CD4-positive, alpha-beta T cell treated with Interleukin-12 subunit alpha and Interleukin-12 subunit beta, for 1 hour (primary cell): Measurements from ENCODE around the gene POMT2.
"Not testable (repeated sequence)": the region's sequence is repeated elsewhere in the genome, so short reads cannot be mapped to it uniquely, and the experiment has no call there.

ENCODE experiments used
- DNase-seq: peaks from one replicate; pipeline ENCODE4 v3.0.0-alpha.2; 2020

Gene POMT2

GRCh38 chr14:77323571-77323970 is 2.9 kb upstream of the POMT2 start:
- DNase-seq, result no peak

DNA sequence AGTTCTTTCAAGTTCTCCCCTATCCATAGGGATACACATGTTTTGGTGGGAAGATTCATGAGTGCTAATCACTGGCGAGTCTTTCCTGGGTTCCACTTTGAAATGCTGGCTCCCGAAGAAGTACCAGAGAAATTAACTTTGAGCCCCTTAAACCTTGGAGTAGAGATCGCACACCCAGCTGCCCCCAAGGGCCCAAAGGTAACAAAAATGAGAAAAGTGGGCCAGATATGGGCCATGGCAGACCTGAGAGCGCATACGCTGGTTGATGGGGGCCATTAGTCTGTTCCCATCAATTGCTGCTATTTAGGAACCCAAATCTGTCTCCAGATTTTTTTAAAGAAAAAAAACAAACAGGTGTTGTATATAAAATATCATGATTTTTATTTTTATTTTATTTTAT is 2.3 kb upstream of the POMT2 start:
- no peak for DNase-seq

GRCh38 chr14:77322250-77322902 is 1.7 kb upstream of the POMT2 start:
- DNase-seq, result no peak

DNA sequence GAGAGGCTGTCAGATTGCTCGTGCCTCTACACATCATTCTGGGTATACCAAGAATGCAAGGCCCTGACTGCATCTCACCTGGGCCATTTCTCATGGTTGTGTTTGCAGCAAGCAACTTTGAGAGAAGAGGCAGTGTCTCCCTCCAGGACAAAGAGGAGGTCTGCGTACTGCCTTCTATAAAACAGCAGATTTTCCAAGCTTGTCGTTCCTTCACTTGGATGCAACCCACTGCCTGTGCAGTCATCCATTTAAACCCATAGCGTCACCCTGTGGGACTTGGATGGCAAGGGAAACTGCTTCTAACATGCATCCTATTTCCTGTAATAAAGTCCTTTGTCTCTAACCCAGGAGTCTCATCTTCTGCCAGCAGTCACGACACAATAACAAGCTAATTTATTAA is 1.3 kb downstream of the POMT2 start:
- no peak for DNase-seq

DNA sequence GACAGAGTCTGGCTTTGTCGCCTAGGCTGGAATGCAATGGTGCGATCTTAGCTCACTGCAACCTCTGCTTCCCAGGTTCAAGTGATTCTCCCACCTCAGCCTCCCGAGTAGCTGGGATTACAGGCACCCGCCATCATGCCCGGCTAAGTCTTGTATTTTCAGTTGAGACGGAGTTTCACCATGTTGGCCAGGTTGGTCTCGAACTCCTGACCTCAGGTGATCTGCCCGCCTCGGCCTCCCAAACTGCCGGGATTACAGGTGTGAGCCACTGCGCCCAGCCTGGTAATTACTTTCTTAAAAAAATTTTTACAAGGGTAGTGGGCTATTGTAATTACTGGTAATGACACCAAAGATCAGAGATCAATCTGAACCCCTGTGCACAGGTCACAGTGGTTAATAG is 1.9 kb downstream of the POMT2 start:
- DNase-seq, result not testable (repeated sequence)

GRCh38 chr14:77318006-77318553 is 2.6 kb downstream of the POMT2 start:
- no peak for DNase-seq

DNA sequence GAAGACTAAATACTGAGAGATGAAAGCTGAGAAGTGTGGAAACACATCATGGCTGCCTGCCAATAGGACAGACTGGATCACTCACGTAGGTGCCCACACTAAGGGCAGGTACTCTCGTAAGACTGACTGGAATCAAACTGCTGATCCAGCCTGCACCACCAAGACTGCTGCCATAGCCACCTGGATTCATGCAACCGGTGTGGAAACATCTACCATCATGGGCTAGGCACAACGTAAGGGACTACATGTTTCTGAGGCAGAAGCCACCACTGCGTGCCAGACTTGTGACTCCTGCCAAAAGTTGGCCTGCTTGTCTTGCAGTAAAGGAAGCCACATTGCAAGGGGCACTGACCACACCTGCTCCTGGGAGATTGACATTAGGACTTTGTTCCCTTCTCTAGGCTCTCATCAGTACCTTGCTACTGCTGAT is 3.8 kb downstream of the POMT2 start:
- DNase-seq, result no peak

DNA sequence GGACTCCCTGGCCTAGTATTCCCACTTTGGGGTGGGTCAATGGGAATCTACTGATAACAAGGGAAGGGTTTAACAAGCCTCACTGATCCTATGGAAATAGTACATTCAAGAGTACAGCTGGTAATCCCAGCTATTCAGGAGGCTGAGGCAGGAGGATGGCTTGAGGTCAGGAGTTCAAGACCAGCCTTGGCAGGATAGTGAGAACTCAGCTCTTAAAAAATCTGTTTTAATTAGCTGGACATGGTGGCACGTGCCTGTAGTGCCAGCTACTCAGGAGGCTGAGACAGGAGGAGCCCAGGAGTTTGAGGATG is 4.5 kb downstream of the POMT2 start:
- DNase-seq, result no peak

GRCh38 chr14:77314539-77315457 is 5.9 kb downstream of the POMT2 start:
- no peak for DNase-seq

GRCh38 chr14:77314043-77314442 is 6.6 kb downstream of the POMT2 start:
- DNase-seq, result no peak

DNA sequence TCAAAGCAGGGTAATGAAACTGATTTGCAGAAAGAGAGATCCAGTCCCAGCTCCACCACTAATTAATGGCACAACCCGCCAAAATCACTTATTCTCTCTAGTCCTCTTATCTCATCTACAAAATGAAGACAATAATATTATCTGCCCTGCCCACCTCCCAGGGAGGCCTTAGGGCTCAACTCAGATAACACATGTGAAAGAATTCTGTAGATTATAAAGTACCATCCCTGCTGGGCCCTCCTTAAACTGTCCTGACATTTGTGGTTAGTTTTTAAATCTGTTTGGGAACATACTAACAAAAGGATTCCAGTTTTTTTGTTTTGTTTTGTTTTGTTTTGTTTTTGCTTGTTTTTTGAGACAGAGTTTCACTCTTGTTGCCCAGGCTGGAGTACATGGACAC is 7.3 kb downstream of the POMT2 start:
- no peak for DNase-seq

- DNase-seq, result no peak
Measured at GRCh38 chr14:77311217-77311616, 9.5 kb downstream of the POMT2 start.

- no peak for DNase-seq
Measured at GRCh38 chr14:77310026-77310425, 10.7 kb downstream of the POMT2 start.

DNA sequence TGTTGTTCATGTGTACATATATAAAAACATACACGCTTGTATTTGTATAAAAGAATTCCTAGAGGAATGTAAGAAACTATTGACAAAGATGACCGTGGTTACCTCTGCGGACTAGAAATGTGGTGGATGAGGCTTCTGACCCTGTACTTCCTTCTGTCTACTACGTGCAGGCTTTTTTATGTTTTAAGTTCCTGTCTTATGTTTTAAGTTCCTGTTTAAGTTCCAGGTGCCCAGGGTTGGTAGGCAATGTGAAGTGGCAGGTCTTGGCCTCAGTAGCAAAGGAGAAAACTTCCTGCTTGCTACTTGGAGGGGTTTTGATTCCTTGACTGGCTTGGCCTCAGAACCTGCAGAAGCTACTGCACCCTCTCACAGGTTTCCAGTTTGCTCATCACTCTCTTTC is 11.6 kb downstream of the POMT2 start:
- DNase-seq, result no peak

DNA sequence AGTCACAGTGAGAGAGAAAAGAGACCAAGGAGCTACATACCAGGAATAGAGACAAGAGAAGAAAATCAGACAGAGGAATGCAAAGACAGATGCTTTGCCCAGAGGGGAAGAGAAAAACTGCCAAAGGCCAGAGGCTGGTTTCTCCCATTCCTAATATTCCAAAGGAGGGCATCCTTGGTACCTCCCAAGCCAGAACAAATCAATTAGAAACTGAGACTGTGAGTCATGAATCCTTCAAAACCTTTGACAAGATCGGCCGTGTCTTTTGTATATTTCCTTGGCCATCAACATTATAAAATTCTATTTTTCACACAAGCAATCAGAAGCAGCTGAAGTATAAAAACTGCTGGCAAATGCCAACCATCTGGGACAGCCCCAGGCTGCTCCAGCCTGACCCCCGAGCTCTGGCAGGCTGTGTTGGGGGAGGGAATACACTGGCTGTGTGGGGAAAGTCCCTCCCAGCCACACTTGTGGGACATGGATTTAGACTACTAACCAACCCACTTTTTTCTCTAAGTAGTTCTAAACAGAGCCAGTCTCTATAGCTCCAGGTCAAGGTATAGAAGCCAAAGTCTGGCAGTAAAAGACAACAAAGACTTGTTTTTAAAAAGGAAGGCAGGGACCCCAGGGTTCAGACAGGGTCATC is 13.7 kb downstream of the POMT2 start:
- no peak for DNase-seq

- DNase-seq, result no peak
Measured at GRCh38 chr14:77306416-77306815, 14.3 kb downstream of the POMT2 start.

DNA sequence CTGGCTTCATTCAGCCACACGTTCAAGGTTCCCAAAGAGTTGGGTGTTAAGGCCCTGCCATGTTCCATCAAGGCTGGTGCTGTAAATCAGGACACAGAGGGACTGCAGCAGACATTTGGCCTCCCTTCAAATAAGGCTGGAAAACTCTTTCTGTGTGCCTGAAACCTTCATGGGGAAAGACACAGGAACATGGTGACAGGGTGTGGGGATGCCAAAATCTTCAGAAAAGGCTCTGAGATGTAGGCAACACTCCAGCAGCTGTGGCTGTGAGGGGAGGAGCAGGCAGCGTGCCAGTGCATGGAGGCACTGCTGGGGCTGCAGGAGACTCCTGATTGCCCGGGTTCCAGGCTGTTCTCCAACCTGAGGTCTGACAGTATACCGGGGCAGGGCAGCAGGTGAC is 15.0 kb downstream of the POMT2 start:
- DNase-seq, result no peak

GRCh38 chr14:77303417-77304156 is 17.1 kb downstream of the POMT2 start:
- no peak for DNase-seq

DNA sequence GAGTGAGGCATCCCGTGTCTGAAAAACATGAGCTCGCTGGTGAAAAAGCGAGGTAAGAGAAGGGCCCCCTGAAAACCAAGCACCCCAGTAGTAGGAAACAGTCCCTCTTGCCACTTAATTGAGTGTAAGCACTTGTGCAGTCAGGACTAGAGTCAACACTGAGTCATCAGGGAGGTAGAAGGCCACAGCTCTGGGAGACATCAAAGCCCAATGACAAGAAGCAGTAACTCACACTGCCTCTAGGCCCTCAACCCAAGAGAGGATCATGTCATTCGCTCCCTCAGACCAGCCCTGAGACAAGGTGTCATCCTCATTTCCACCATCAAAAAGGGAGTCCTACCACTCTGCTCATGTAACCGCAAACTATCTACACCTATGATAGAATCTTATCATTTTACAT is 17.8 kb downstream of the POMT2 start:
- no peak for DNase-seq

DNA sequence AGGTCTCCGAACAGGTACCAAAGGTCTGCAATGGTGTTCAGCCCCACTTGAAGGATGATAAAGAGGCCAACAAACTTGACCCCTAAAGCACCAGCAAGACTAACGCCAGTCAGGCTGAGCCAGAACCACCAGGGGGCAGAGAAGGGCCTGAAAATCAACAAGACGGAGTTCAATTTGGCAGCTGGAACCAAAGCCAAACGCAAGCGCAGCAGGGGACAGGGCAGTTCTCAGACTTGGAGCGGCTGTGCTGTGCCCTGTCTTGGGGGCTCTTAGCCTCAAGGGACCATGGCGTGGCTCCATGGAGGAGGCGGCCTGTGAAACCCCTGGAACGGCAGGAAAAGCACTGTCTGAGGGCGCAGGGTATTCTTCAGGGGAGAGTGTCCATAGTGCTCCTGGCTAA is 19.6 kb downstream of the POMT2 start:
- DNase-seq, result peak; percentile 46

GRCh38 chr14:77299771-77300170 is 20.9 kb downstream of the POMT2 start:
- DNase-seq, result no peak

- DNase-seq, result no peak
Measured at GRCh38 chr14:77296906-77297305, 23.8 kb downstream of the POMT2 start.

GRCh38 chr14:77296155-77296554 is 24.5 kb downstream of the POMT2 start:
- DNase-seq, result no peak
